Measurements from ENCODE around the gene ACIN1. TPM values are rescaled to one million over a fixed set of nuclear protein-coding genes. Genes with fewer than 3 reads are reported as not detected.

Gene ACIN1
- total and polyA plus RNA-seq, 8 donors: 137 to 380 (median 332) TPM

GRCh38 chr14:23033801-23034497 is 61.0 kb downstream of the ACIN1 start:
- Histone ChIP-seq H3K36me3 (peaks cover 0 to 45% of the 10 kb centered on the region in 2 donors), H3K27ac (peak overlapping the region; percentile 93 to 96), H3K4me3 (peak overlapping the region; percentile 89 to 94), H3K9me3 (no peaks in the 10 kb centered on the region), H3K27me3 (no peaks in the 10 kb centered on the region), H3K4me1 (peaks cover 8 to 25% of the 10 kb centered on the region in 2 donors)
- DNase-seq (no peak), ATAC-seq (no peak)
- intact Hi-C loops (cut with DNase I): no loop called here
- TF ChIP-seq CTCF (IDR thresholded peaks at IDR 0.05): no peak

DNA sequence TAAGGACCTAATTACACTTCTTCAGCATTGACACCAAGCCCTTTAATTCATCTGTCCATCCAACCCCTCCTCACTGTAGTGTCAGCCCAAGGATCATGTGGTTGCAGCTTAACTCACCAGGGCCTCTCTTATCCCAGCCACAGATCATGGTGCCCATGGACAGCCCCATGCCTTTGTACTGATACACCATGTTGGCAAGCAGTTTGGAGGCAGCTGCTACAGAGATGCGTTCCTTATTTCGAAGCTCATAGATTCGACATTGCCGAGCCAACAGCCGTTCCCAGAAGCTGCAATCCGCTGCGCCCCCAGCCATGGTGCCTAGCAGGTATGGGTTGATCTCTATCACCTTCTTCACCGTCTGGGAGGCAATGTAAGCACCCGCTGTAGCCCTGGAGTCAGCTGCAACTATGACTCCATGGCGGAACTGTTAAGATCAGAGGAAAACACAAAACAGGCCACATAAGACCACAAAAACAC is 61.6 kb downstream of the ACIN1 start:
- H3K27ac ChIP-seq: no peak overlapping the region
- H3K27me3 ChIP-seq: no peaks in the 10 kb centered on the region
- DNase-seq: no peak
- H3K36me3 ChIP-seq: peaks cover 0 to 51% of the 10 kb centered on the region in 2 donors
- peaks cover 8 to 32% of the 10 kb centered on the region in 2 donors for H3K4me1 ChIP-seq
- peak overlapping the region in 1 of 2 donors; percentile 89 for H3K4me3 ChIP-seq
- TF ChIP-seq CTCF (IDR thresholded peaks at IDR 0.05): no peak
- ATAC-seq: no peak
- no peaks in the 10 kb centered on the region for H3K9me3 ChIP-seq
- intact Hi-C loops (cut with DNase I): no loop called here

DNA sequence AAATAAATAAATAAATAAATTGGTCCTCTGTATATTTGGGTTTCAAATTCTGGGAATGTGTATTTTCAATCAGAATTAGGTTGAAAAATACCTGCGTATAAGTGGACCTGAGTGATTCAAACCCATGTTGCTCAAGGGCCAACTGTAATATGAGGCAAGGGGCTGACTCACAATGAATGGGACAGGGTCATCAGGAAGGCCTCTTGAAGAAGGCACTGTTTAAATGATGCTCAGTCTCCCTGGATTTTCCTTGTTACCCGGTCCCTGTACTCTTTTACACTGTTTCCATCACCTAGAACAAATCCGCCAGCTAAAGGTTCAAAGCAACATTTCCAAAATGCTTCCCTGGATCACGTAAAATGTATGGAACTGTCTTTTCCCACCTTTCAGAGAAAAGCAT is 64.0 kb downstream of the ACIN1 start:
- Histone ChIP-seq H3K4me1 (peaks cover 8 to 36% of the 10 kb centered on the region in 2 donors), H3K9me3 (no peaks in the 10 kb centered on the region), H3K36me3 (peaks cover 0 to 75% of the 10 kb centered on the region in 2 donors), H3K4me3 (no peak overlapping the region), H3K27ac (no peak overlapping the region), H3K27me3 (no peaks in the 10 kb centered on the region)
- no peak for ATAC-seq
- TF ChIP-seq CTCF (IDR thresholded peaks at IDR 0.05): no peak
- intact Hi-C loops (cut with DNase I): no loop called here
- no peak for DNase-seq

DNA sequence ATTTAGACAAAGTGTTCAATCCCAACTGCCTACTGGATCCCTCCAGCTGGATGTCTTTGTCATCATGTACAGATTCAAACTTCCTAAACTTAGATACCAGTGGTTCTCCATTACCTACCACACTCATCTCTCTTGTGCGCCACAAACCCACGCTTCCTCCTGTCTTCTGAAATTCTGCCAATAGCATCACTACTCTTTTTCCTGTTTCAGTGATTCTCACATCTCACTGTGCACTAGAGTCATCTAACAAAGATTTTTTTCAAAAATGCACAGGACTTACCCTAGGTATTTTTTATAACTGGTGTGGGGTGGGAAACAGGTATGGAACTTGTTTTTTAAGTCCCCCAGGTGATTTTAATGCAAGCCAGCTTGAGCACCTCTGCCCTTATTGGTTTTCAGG is 66.1 kb downstream of the ACIN1 start:
- ATAC-seq (no peak), DNase-seq (no peak)
- Histone ChIP-seq H3K9me3 (no peaks in the 10 kb centered on the region), H3K4me1 (peaks cover 5 to 38% of the 10 kb centered on the region in 2 donors), H3K36me3 (peaks cover 0 to 93% of the 10 kb centered on the region in 2 donors), H3K4me3 (no peak overlapping the region), H3K27ac (no peak overlapping the region), H3K27me3 (no peaks in the 10 kb centered on the region)
- TF ChIP-seq CTCF (IDR thresholded peaks at IDR 0.05): no peak
- intact Hi-C loops (cut with DNase I): no loop called here

- H3K4me1 ChIP-seq: peaks cover 0 to 23% of the 10 kb centered on the region in 2 donors
- H3K36me3 ChIP-seq: peaks cover 0 to 61% of the 10 kb centered on the region in 2 donors
- H3K9me3 ChIP-seq: no peaks in the 10 kb centered on the region
- DNase-seq (no peak), ATAC-seq (no peak)
- TF ChIP-seq CTCF (IDR thresholded peaks at IDR 0.05): no peak
- no peaks in the 10 kb centered on the region for H3K27me3 ChIP-seq
- intact Hi-C loops (cut with DNase I): no loop called here
- H3K27ac ChIP-seq: no peak overlapping the region
- H3K4me3 ChIP-seq: no peak overlapping the region
Measured at GRCh38 chr14:23025151-23025814, 69.7 kb downstream of the ACIN1 start.

Data from left lung (tissue), 10 donors.